ENCODE data around the gene CREB3L4.

Gene CREB3L4

GRCh38 chr1:153967107-153967999 is at the start of gene CREB3L4:
CREB3L4 (plus strand) TSS chr1:153967902; CDS start chr1:153968526, 624 bp downstream.
- peak; percentile 99 for DNase-seq

- no peak for DNase-seq
Observed at GRCh38 chr1:153919876-153920852, 47.5 kb upstream of the CREB3L4 start.

- DNase-seq: no peak
Observed at GRCh38 chr1:153921080-153921802, 46.5 kb upstream of the CREB3L4 start.

- DNase-seq: peak; percentile 39
Observed at GRCh38 chr1:153921803-153922075, 46.0 kb upstream of the CREB3L4 start.

- peak; percentile 71 for DNase-seq
Observed at GRCh38 chr1:153922076-153922971, 45.4 kb upstream of the CREB3L4 start.

- DNase-seq: peak; percentile 99
Observed at GRCh38 chr1:153922972-153923925, 44.5 kb upstream of the CREB3L4 start, which contains the start of gene GATAD2B. GATAD2B (minus strand) TSS chr1:153922972; CDS start chr1:153828347, 94,625 bp downstream.

- no peak for DNase-seq
Observed at GRCh38 chr1:153926405-153926804, 41.3 kb upstream of the CREB3L4 start.

- no peak for DNase-seq
Observed at GRCh38 chr1:153928245-153928644, 39.5 kb upstream of the CREB3L4 start.

GRCh38 chr1:153928791-153929341 is 38.8 kb upstream of the CREB3L4 start:
- no peak for DNase-seq

- no peak for DNase-seq
Observed at GRCh38 chr1:153929426-153929825, 38.3 kb upstream of the CREB3L4 start.

- no peak for DNase-seq
Observed at GRCh38 chr1:153929981-153930948, 37.4 kb upstream of the CREB3L4 start.

- no peak for DNase-seq
Observed at GRCh38 chr1:153932156-153933131, 35.3 kb upstream of the CREB3L4 start.

GRCh38 chr1:153933430-153933829 is 34.3 kb upstream of the CREB3L4 start:
- no peak for DNase-seq

GRCh38 chr1:153933955-153934354 is 33.7 kb upstream of the CREB3L4 start:
- DNase-seq: no peak

- DNase-seq: no peak
Observed at GRCh38 chr1:153934746-153935145, 33.0 kb upstream of the CREB3L4 start.

GRCh38 chr1:153936011-153936802 is 31.5 kb upstream of the CREB3L4 start:
- DNase-seq: no peak

- no peak for DNase-seq
Observed at GRCh38 chr1:153937331-153937730, 30.4 kb upstream of the CREB3L4 start.
